NCI-H146 (cell line): ENCODE results near the gene NUDT3.
"Not testable (repeated sequence)": the region's sequence is repeated elsewhere in the genome, so short reads cannot be mapped to it uniquely, and the experiment has no call there.

Experiments used
- DNase-seq: peaks from one replicate; lab custom pipeline; 2025; lab: John Stamatoyannopoulos, UW

The NUDT3 gene

GRCh38 chr6:34392497-34393190, at the start of gene NUDT3:
TSS of gene NUDT3 (minus strand) at chr6:34392669. CDS start at chr6:34392362, 307 bp downstream.
- peak; percentile 91 for DNase-seq

GRCh38 chr6:34441526-34441925, 49.1 kb upstream of the NUDT3 start:
- DNase-seq, result no peak

- no peak for DNase-seq
Measured at GRCh38 chr6:34439442-34439841, 47.0 kb upstream of the NUDT3 start.

- DNase-seq, result no peak
Measured at GRCh38 chr6:34438705-34439104, 46.2 kb upstream of the NUDT3 start.

- DNase-seq, result no peak
Measured at GRCh38 chr6:34437644-34437970, 45.1 kb upstream of the NUDT3 start.

GRCh38 chr6:34436803-34437643, 44.6 kb upstream of the NUDT3 start:
- DNase-seq, result no peak

GRCh38 chr6:34435916-34436315, 43.4 kb upstream of the NUDT3 start:
- DNase-seq, result no peak

- peak; percentile 94 for DNase-seq
Measured at GRCh38 chr6:34425498-34426410, 33.3 kb upstream of the NUDT3 start, which contains the start of gene RPS10. TSS of gene RPS10 (minus strand) at chr6:34426069. CDS start at chr6:34425221, 848 bp downstream.

GRCh38 chr6:34425132-34425497, 32.6 kb upstream of the NUDT3 start:
- no peak for DNase-seq

- no peak for DNase-seq
Measured at GRCh38 chr6:34424200-34425131, 32.0 kb upstream of the NUDT3 start.

GRCh38 chr6:34423254-34423653, 30.8 kb upstream of the NUDT3 start:
- no peak for DNase-seq

- DNase-seq, result no peak
Measured at GRCh38 chr6:34418367-34418766, 25.9 kb upstream of the NUDT3 start.

GRCh38 chr6:34416877-34417371, 24.5 kb upstream of the NUDT3 start:
- no peak for DNase-seq

- DNase-seq, result peak; percentile 44
Measured at GRCh38 chr6:34414999-34415858, 22.8 kb upstream of the NUDT3 start.

- no peak for DNase-seq
Measured at GRCh38 chr6:34412643-34413214, 20.3 kb upstream of the NUDT3 start.

- DNase-seq, result no peak
Measured at GRCh38 chr6:34412016-34412415, 19.5 kb upstream of the NUDT3 start.

- DNase-seq, result not testable (repeated sequence)
Measured at GRCh38 chr6:34407915-34408314, 15.4 kb upstream of the NUDT3 start.

- no peak for DNase-seq
Measured at GRCh38 chr6:34396518-34396917, 4.0 kb upstream of the NUDT3 start.

GRCh38 chr6:34393966-34394305, 1.5 kb upstream of the NUDT3 start:
- no peak for DNase-seq
